HEK293 (cell line): ENCODE results near the gene IGFN1.

ENCODE experiments used
- EGR2 ChIP-seq: fragments of 450-650 bp; formaldehyde crosslinking; IDR thresholded peaks from 2 replicates; pipeline ENCODE4 v1.5.1; 2016; ENCODE audit warnings: low read depth, missing biosample characterization, missing genetic modification characterization
- ZFP41 ChIP-seq: fragments of 450-650 bp; formaldehyde crosslinking; IDR thresholded peaks from 2 replicates; pipeline ENCODE4 v1.5.1; 2016; ENCODE audit warnings: missing biosample characterization, missing genetic modification characterization, borderline replicate concordance
- ZNF2 ChIP-seq: fragments of 450-650 bp; formaldehyde crosslinking; IDR thresholded peaks from 2 replicates; pipeline ENCODE4 v1.5.1; 2016; ENCODE audit warnings: missing biosample characterization, missing genetic modification characterization
- ZNF23 ChIP-seq: fragments of 450-650 bp; formaldehyde crosslinking; IDR thresholded peaks from 2 replicates; pipeline ENCODE4 v1.5.1; 2016; ENCODE audit warnings: missing biosample characterization, missing genetic modification characterization, borderline replicate concordance
- ZNF335 ChIP-seq: fragments of 450-650 bp; formaldehyde crosslinking; conservative IDR thresholded peaks from 2 replicates; pipeline ENCODE4 v1.5.1; 2016; ENCODE audit warnings: missing biosample characterization, missing genetic modification characterization
- ZNF792 ChIP-seq: fragments of 450-650 bp; formaldehyde crosslinking; IDR thresholded peaks from 2 replicates; pipeline ENCODE4 v1.5.1; 2016; ENCODE audit warnings: missing biosample characterization, missing genetic modification characterization
- TF ChIP-seq, protein P1 (sequence below): fragments of 450-650 bp; formaldehyde crosslinking; IDR thresholded peaks from 2 replicates; pipeline ENCODE4 v1.5.1; 2016; ENCODE audit warnings: missing biosample characterization, missing genetic modification characterization
- TF ChIP-seq, protein P2 (sequence below): sonication (generic); formaldehyde crosslinking; IDR thresholded peaks from 2 replicates; pipeline ENCODE4 v1.8.1; 2022; ENCODE audit warnings: mild to moderate bottlenecking, moderate library complexity, missing genetic modification reagents
- TF ChIP-seq, protein P3 (sequence below): fragments of 450-650 bp; formaldehyde crosslinking; IDR thresholded peaks from 2 replicates; pipeline ENCODE4 v1.5.1; 2016; ENCODE audit warnings: missing biosample characterization, missing genetic modification characterization

DNA sequence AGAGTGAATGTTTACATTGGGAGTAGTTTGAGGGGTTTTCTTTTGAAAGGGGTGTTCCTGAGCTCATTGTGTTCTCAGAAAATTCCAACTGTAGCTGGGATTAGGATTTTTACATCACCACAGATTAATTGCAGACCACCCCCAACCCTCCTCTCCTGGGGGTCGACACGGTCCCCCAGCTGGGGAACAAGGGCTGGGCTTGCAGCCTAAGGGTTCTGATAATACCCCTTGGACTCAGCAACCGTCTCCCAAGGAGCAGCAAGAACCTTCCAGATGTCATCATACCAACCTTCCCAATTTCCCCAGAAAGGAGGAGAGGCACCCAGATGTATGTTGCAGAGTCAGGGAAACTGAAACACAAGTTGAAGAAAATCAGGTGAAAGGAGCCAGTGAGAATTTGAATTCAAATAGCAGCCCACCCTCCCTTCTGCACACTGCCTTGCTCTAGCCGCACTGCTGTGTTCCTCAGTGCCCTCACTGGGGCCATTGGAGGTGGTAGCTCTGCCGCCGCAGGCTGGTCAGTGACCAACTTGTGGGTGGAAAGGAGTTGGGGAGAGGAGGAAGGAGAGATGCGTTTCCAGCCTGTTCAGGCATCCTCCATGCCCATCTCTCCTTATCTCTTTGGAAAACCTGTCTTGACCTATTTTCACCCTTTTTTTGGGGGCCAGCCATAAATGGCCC is 14.7 kb upstream of the IGFN1 start:
- TF ChIP-seq ZNF335 (tag by site-specific recombination): no peak
- no peak for TF ChIP-seq ZNF23
- TF ChIP-seq, protein P1, sequence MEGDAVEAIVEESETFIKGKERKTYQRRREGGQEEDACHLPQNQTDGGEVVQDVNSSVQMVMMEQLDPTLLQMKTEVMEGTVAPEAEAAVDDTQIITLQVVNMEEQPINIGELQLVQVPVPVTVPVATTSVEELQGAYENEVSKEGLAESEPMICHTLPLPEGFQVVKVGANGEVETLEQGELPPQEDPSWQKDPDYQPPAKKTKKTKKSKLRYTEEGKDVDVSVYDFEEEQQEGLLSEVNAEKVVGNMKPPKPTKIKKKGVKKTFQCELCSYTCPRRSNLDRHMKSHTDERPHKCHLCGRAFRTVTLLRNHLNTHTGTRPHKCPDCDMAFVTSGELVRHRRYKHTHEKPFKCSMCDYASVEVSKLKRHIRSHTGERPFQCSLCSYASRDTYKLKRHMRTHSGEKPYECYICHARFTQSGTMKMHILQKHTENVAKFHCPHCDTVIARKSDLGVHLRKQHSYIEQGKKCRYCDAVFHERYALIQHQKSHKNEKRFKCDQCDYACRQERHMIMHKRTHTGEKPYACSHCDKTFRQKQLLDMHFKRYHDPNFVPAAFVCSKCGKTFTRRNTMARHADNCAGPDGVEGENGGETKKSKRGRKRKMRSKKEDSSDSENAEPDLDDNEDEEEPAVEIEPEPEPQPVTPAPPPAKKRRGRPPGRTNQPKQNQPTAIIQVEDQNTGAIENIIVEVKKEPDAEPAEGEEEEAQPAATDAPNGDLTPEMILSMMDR: no peak
- TF ChIP-seq ZNF792: no peak
- TF ChIP-seq ZNF2: no peak
- TF ChIP-seq, protein P2, sequence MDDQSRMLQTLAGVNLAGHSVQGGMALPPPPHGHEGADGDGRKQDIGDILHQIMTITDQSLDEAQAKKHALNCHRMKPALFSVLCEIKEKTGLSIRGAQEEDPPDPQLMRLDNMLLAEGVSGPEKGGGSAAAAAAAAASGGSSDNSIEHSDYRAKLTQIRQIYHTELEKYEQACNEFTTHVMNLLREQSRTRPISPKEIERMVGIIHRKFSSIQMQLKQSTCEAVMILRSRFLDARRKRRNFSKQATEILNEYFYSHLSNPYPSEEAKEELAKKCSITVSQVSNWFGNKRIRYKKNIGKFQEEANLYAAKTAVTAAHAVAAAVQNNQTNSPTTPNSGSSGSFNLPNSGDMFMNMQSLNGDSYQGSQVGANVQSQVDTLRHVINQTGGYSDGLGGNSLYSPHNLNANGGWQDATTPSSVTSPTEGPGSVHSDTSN (CRISPR knock-in tag): no peak
- TF ChIP-seq EGR2: no peak
- TF ChIP-seq, protein P3, sequence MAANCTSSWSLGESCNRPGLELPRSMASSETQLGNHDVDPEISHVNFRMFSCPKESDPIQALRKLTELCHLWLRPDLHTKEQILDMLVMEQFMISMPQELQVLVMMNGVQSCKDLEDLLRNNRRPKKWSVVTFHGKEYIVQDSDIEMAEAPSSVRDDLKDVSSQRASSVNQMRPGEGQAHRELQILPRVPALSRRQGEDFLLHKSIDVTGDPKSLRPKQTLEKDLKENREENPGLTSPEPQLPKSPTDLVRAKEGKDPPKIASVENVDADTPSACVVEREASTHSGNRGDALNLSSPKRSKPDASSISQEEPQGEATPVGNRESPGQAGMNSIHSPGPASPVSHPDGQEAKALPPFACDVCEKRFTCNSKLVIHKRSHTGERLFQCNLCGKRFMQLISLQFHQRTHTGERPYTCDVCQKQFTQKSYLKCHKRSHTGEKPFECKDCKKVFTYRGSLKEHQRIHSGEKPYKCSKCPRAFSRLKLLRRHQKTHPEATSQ (tag by site-specific recombination): no peak
- TF ChIP-seq ZFP41: no peak
